Dedifferentiated amniotic fluid mesenchymal stem cell (primary cell): ENCODE measurements around the gene MAGEB4.

Experiments
- DNase-seq: peaks from one replicate; pipeline ENCODE4 v3.0.0-alpha.2; 2016; ENCODE audit errors: extremely low spot score

MAGEB4 gene

GRCh38 chrX:30283456-30284200, 41.8 kb downstream of the MAGEB4 start:
- DNase-seq: peak; percentile 87
